OCI-LY1 (cell line): Measurements from ENCODE around the gene NFIX.

Experiments used
- H2AFZ ChIP-seq: fragments of 200-600 bp; sonication (generic), shearing (Covaris generic); 2 replicates; pipeline ENCODE4 v1.6.0; 2014; ENCODE audit warnings: antibody characterized with exemption, mild to moderate bottlenecking, low read length
- H3F3A ChIP-seq: fragments of 200-600 bp; sonication (generic), shearing (Covaris generic); 2 replicates; pipeline ENCODE4 v1.6.0; 2014; ENCODE audit warnings: mild to moderate bottlenecking, antibody characterized with exemption, low read length, moderate library complexity; ENCODE audit not compliant: insufficient read depth
- H3K27ac ChIP-seq: fragments of 200-600 bp; sonication (generic); 2 replicates; pipeline ENCODE4 v1.5.1; 2014; ENCODE audit warnings: low read length, mixed run types, mild to moderate bottlenecking, low read depth; ENCODE audit not compliant: poor library complexity, severe bottlenecking
- H3K27me3 ChIP-seq: fragments of 200-600 bp; sonication (generic); 2 replicates; pipeline ENCODE4 v1.6.0; 2014; ENCODE audit warnings: antibody characterized with exemption, mild to moderate bottlenecking, low read length, moderate library complexity; ENCODE audit not compliant: insufficient read depth
- H3K36me3 ChIP-seq: fragments of 200-600 bp; sonication (generic); 2 replicates; pipeline ENCODE4 v1.6.1; 2014; ENCODE audit warnings: mild to moderate bottlenecking, antibody characterized with exemption, low read length, moderate library complexity, mixed read lengths; ENCODE audit not compliant: insufficient read depth
- H3K4me1 ChIP-seq: fragments of 200-600 bp; sonication (generic); 2 replicates; pipeline ENCODE4 v1.5.1; 2014; ENCODE audit warnings: mild to moderate bottlenecking, low read length, moderate library complexity; ENCODE audit not compliant: insufficient read depth, severe bottlenecking
- H3K4me2 ChIP-seq: fragments of 200-600 bp; sonication (generic), shearing (Covaris generic); 2 replicates; pipeline ENCODE4 v1.6.1; 2014; ENCODE audit warnings: low read length
- H3K4me3 ChIP-seq: fragments of 200-600 bp; sonication (generic); 2 replicates; pipeline ENCODE4 v1.5.1; 2014; ENCODE audit warnings: low read length, low read depth, mild to moderate bottlenecking, mixed read lengths; ENCODE audit not compliant: poor library complexity, severe bottlenecking
- H3K79me2 ChIP-seq: fragments of 200-600 bp; shearing (Covaris generic); 2 replicates; pipeline ENCODE4 v1.6.1; 2016; ENCODE audit warnings: mixed run types, low read length, mixed read lengths; ENCODE audit not compliant: insufficient read depth
- H3K9ac ChIP-seq: fragments of 200-600 bp; sonication (generic), shearing (Covaris generic); 2 replicates; pipeline ENCODE4 v1.6.1; 2014; ENCODE audit warnings: mild to moderate bottlenecking, low read length, mixed read lengths
- H3K9me2 ChIP-seq: fragments of 200-600 bp; sonication (generic), shearing (Covaris generic); 2 replicates; pipeline ENCODE4 v1.6.1; 2014; ENCODE audit warnings: low read depth, mild to moderate bottlenecking, low read length, mixed read lengths
- H3K9me3 ChIP-seq: fragments of 200-600 bp; shearing (Covaris generic); 2 replicates; pipeline ENCODE4 v1.6.1; 2014; ENCODE audit warnings: low read length, mixed read lengths
- H4K20me1 ChIP-seq: fragments of 200-600 bp; sonication (generic), shearing (Covaris generic); 2 replicates; pipeline ENCODE4 v1.6.0; 2016; ENCODE audit warnings: mild to moderate bottlenecking, low read length; ENCODE audit not compliant: insufficient read depth
- CTCF ChIP-seq: fragments of 200-600 bp; sonication (generic), shearing (Covaris generic); IDR thresholded peaks from 2 replicates; pipeline ENCODE4 v1.5.1; 2017; ENCODE audit warnings: mild to moderate bottlenecking, antibody characterized with exemption, low read length, moderate library complexity, mixed read lengths
- EZH2 ChIP-seq: fragments of 200-600 bp; sonication (generic), shearing (Covaris generic); IDR thresholded peaks from 2 replicates; pipeline ENCODE4 v1.8.0; 2017; ENCODE audit warnings: borderline replicate concordance, mixed run types, mild to moderate bottlenecking, antibody characterized with exemption, low read length, moderate library complexity, mixed read lengths

NFIX gene

GRCh38 chr19:13044231-13044836 lies 49.1 kb downstream of the NFIX start:
- TF ChIP-seq CTCF: no peak
- no peak for TF ChIP-seq EZH2
- Histone ChIP-seq H3K9ac (no peak overlapping the region), H3F3A (no peaks in the 10 kb centered on the region), H4K20me1 (no peaks in the 10 kb centered on the region), H3K36me3 (no peaks in the 10 kb centered on the region), H3K27ac (no peak overlapping the region), H3K4me2 (no peak overlapping the region), H2AFZ (no peak overlapping the region), H3K9me2 (no peaks in the 10 kb centered on the region), H3K9me3 (no peaks in the 10 kb centered on the region), H3K27me3 (peaks cover 4% of the 10 kb centered on the region; the same call in 1 of the 2 replicates), H3K4me1 (no peaks in the 10 kb centered on the region), H3K4me3 (no peak overlapping the region), H3K79me2 (no peaks in the 10 kb centered on the region)

GRCh38 chr19:13045812-13046211 lies 50.5 kb downstream of the NFIX start:
- Histone ChIP-seq H3K36me3 (no peaks in the 10 kb centered on the region), H3K4me1 (no peaks in the 10 kb centered on the region), H3K27me3 (peaks cover 12% of the 10 kb centered on the region), H3K27ac (no peak overlapping the region), H3K9ac (no peak overlapping the region), H3K4me3 (no peak overlapping the region), H4K20me1 (no peaks in the 10 kb centered on the region), H3K4me2 (no peak overlapping the region), H3K9me3 (no peaks in the 10 kb centered on the region), H3K9me2 (no peaks in the 10 kb centered on the region), H3F3A (no peaks in the 10 kb centered on the region), H3K79me2 (no peaks in the 10 kb centered on the region), H2AFZ (no peak overlapping the region)
- TF ChIP-seq EZH2: no peak
- TF ChIP-seq CTCF: no peak

- Histone ChIP-seq H2AFZ (no peak overlapping the region), H3K27ac (no peak overlapping the region), H3K79me2 (no peaks in the 10 kb centered on the region), H3K4me3 (no peak overlapping the region), H3K27me3 (peaks cover 16% of the 10 kb centered on the region), H3F3A (no peaks in the 10 kb centered on the region), H4K20me1 (no peaks in the 10 kb centered on the region), H3K9me3 (no peaks in the 10 kb centered on the region), H3K4me1 (no peaks in the 10 kb centered on the region), H3K9ac (no peak overlapping the region), H3K9me2 (no peaks in the 10 kb centered on the region), H3K36me3 (no peaks in the 10 kb centered on the region), H3K4me2 (no peak overlapping the region)
- TF ChIP-seq CTCF (no peak), EZH2 (no peak)
Measured at GRCh38 chr19:13047374-13047773, 52.1 kb downstream of the NFIX start.
